NCI-H748 treated with DMSO at 0.1 percent for 48 hours (cell line): Measurements from ENCODE around the gene PCOLCE2.
"Not testable (repeated sequence)": the region's sequence is repeated elsewhere in the genome, so short reads cannot be mapped to it uniquely, and the experiment has no call there.

ENCODE experiments used
- DNase-seq: peaks from one replicate; lab custom pipeline; 2025; lab: John Stamatoyannopoulos, UW

The PCOLCE2 gene

GRCh38 chr3:142898346-142899213 lies 9.7 kb upstream of the PCOLCE2 start:
- DNase-seq, result no peak

- no peak for DNase-seq
Observed at GRCh38 chr3:142897807-142898206, 8.9 kb upstream of the PCOLCE2 start.

- no peak for DNase-seq
Observed at GRCh38 chr3:142896996-142897395, 8.1 kb upstream of the PCOLCE2 start.

- no peak for DNase-seq
Observed at GRCh38 chr3:142896201-142896755, 7.4 kb upstream of the PCOLCE2 start.

- DNase-seq, result no peak
Observed at GRCh38 chr3:142894493-142894892, 5.6 kb upstream of the PCOLCE2 start.

GRCh38 chr3:142892714-142893113 lies 3.8 kb upstream of the PCOLCE2 start:
- no peak for DNase-seq

- DNase-seq, result no peak
Observed at GRCh38 chr3:142890592-142890991, 1.7 kb upstream of the PCOLCE2 start.

GRCh38 chr3:142889212-142890014 lies 530 bp upstream of the PCOLCE2 start:
- no peak for DNase-seq

GRCh38 chr3:142888099-142888480 lies 793 bp downstream of the PCOLCE2 start:
- DNase-seq, result no peak

GRCh38 chr3:142886940-142887339 lies 1.9 kb downstream of the PCOLCE2 start:
- DNase-seq, result no peak

GRCh38 chr3:142886021-142886420 lies 2.9 kb downstream of the PCOLCE2 start:
- DNase-seq, result no peak

GRCh38 chr3:142884531-142884930 lies 4.4 kb downstream of the PCOLCE2 start:
- no peak for DNase-seq

GRCh38 chr3:142883534-142883933 lies 5.3 kb downstream of the PCOLCE2 start:
- not testable (repeated sequence) for DNase-seq

GRCh38 chr3:142881445-142882224 lies 7.2 kb downstream of the PCOLCE2 start:
- no peak for DNase-seq

GRCh38 chr3:142878649-142879300 lies 10.1 kb downstream of the PCOLCE2 start:
- DNase-seq, result no peak

GRCh38 chr3:142876417-142876816 lies 12.5 kb downstream of the PCOLCE2 start:
- DNase-seq, result no peak

- no peak for DNase-seq
Observed at GRCh38 chr3:142875583-142876207, 13.2 kb downstream of the PCOLCE2 start.

GRCh38 chr3:142875099-142875498 lies 13.8 kb downstream of the PCOLCE2 start:
- DNase-seq, result no peak

GRCh38 chr3:142868382-142868781 lies 20.5 kb downstream of the PCOLCE2 start:
- DNase-seq, result not testable (repeated sequence)

- DNase-seq, result peak; percentile 88
Observed at GRCh38 chr3:142866841-142867631, 21.8 kb downstream of the PCOLCE2 start.
